GM23338 (cell line): ENCODE measurements around the gene APBB1IP. TPM values are rescaled to one million over a fixed set of nuclear protein-coding genes. Genes with fewer than 3 reads are reported as not detected.
"Not testable (repeated sequence)": the region's sequence is repeated elsewhere in the genome, so short reads cannot be mapped to it uniquely, and the experiment has no call there.

Experiments used
- ATAC-seq: fragments of 200-7000 bp; cut with Tn5 transposase; 3 replicates; pipeline ENCODE4 v1.9.1; 2020
- DNase-seq: peaks from one replicate; pipeline ENCODE4 v3.0.0-alpha.2; 2015; ENCODE audit warnings: low spot score
- H2AFZ ChIP-seq: fragments of 200-600 bp; sonication (generic); 2 replicates; pipeline ENCODE4 v1.8.0; 2016; ENCODE audit warnings: antibody characterized with exemption, mild to moderate bottlenecking, moderate library complexity
- H3F3A ChIP-seq: fragments of 200-600 bp; sonication (generic); replicated peaks from 2 replicates; pipeline ENCODE4 v1.8.0; 2017; ENCODE audit warnings: antibody characterized with exemption, mixed run types, low read depth
- H3K27ac ChIP-seq: fragments of 200-600 bp; sonication (generic); 2 replicates; pipeline ENCODE4 v1.6.1; 2016; ENCODE audit warnings: low read depth
- H3K27me3 ChIP-seq: fragments of 200-600 bp; sonication (generic); 2 replicates; pipeline ENCODE4 v1.8.0; 2016; ENCODE audit warnings: mild to moderate bottlenecking, mixed run types, moderate library complexity; ENCODE audit not compliant: insufficient read depth
- H3K36me3 ChIP-seq: fragments of 200-600 bp; sonication (generic); 2 replicates; pipeline ENCODE4 v1.8.0; 2016; ENCODE audit warnings: mild to moderate bottlenecking; ENCODE audit not compliant: insufficient read depth
- H3K4me1 ChIP-seq: fragments of 200-600 bp; sonication (generic); 2 replicates; pipeline ENCODE4 v1.8.0; 2016; ENCODE audit warnings: mild to moderate bottlenecking, moderate library complexity; ENCODE audit not compliant: insufficient read depth
- H3K4me2 ChIP-seq: fragments of 200-600 bp; sonication (generic); 2 replicates; pipeline ENCODE4 v1.7.1; 2017; ENCODE audit warnings: mixed run types
- H3K4me3 ChIP-seq: fragments of 200-600 bp; sonication (generic); 2 replicates; pipeline ENCODE4 v1.6.1; 2016; ENCODE audit warnings: mixed run types
- H3K79me2 ChIP-seq: fragments of 200-600 bp; sonication (generic); replicated peaks from 2 replicates; pipeline ENCODE4 v1.8.0; 2017; ENCODE audit warnings: mild to moderate bottlenecking; ENCODE audit not compliant: insufficient read depth
- H3K9me2 ChIP-seq: fragments of 200-600 bp; sonication (generic); 2 replicates; pipeline ENCODE4 v1.8.0; 2017; ENCODE audit not compliant: insufficient read depth
- H4K20me1 ChIP-seq: fragments of 200-600 bp; sonication (generic); replicated peaks from 2 replicates; pipeline ENCODE4 v1.8.0; 2017; ENCODE audit warnings: mild to moderate bottlenecking; ENCODE audit not compliant: insufficient read depth
- H3K27ac Mint-ChIP-seq: 2 replicates; pipeline ENCODE4 v1.8.0; 2020; ENCODE audit warnings: inconsistent platforms, mild to moderate bottlenecking, moderate library complexity, mixed read lengths
- H3K27me3 Mint-ChIP-seq: 3 replicates; pipeline ENCODE4 v1.8.0; 2022; ENCODE audit warnings: low read depth, mild to moderate bottlenecking, moderate library complexity, mixed read lengths, inconsistent platforms; ENCODE audit not compliant: insufficient read depth, poor library complexity
- H3K36me3 Mint-ChIP-seq: 3 replicates; pipeline ENCODE4 v1.8.0; 2021; ENCODE audit warnings: low read depth, mild to moderate bottlenecking, inconsistent platforms, moderate library complexity, mixed read lengths
- H3K4me1 Mint-ChIP-seq: 3 replicates; pipeline ENCODE4 v1.8.0; 2020; ENCODE audit warnings: mild to moderate bottlenecking, inconsistent platforms, mixed read lengths
- H3K4me3 Mint-ChIP-seq: 3 replicates; pipeline ENCODE4 v1.8.0; 2021; ENCODE audit warnings: moderate library complexity, mild to moderate bottlenecking, inconsistent platforms, mixed read lengths
- H3K9me3 Mint-ChIP-seq: 3 replicates; pipeline ENCODE4 v1.8.0; 2020; ENCODE audit warnings: moderate library complexity, mild to moderate bottlenecking, inconsistent platforms, mixed read lengths
- CTCF ChIP-seq, 2 experiments: fragments of 200-600 bp in 1 of 2; sonication (generic) in 1 of 2; conservative IDR thresholded peaks; 2 replicates each; pipeline versions ENCODE4 v1.5.1 to v1.6.1; 2016 to 2017; ENCODE audit warnings: antibody characterized with exemption in 2 of 2, low read depth in 2 of 2, mild to moderate bottlenecking in 2 of 2, moderate library complexity in 1 of 2
- EZH2phosphoT487 ChIP-seq: fragments of 200-600 bp; sonication (generic); IDR thresholded peaks from one replicate; pipeline ENCODE4 v1.8.1; 2018; ENCODE audit warnings: antibody characterized with exemption; ENCODE audit not compliant: unreplicated experiment
- JUNB ChIP-seq: IDR thresholded peaks from one replicate; pipeline ENCODE4 v1.6.1; 2016; ENCODE audit warnings: antibody characterized with exemption; ENCODE audit not compliant: unreplicated experiment
- ZNF114 ChIP-seq: fragments of 250-450 bp; sonication (Bioruptor Pico); IDR thresholded peaks from 2 replicates; pipeline ENCODE4 v1.5.0; 2020; ENCODE audit warnings: mild to moderate bottlenecking, moderate library complexity
- polyA plus RNA-seq: library from polyadenylated mRNA; unstranded; fragments of >200 nt; fragmentation: Nextera tagmentation; extraction: Ambion mirVana; gene quantifications from 2 replicates; pipeline ENCODE4 v1.2.1, GENCODE V29; 2016
- total RNA-seq: library from RNA; depleted of rRNA; stranded (reverse); fragments of >200 nt; shearing (Covaris generic); gene quantifications from 2 replicates; pipeline ENCODE4 v1.2.3, GENCODE V29; 2014
- TF ChIP-seq, protein P1 (sequence below): IDR thresholded peaks from one replicate; pipeline ENCODE4 v1.6.1; 2018; ENCODE audit warnings: antibody characterized with exemption; ENCODE audit not compliant: unreplicated experiment
- TF ChIP-seq, protein P2 (sequence below): IDR thresholded peaks from 2 replicates; pipeline ENCODE4 v1.6.1; 2016; ENCODE audit warnings: antibody characterized with exemption

The APBB1IP gene
- total and polyA plus RNA-seq, 2 experiments from 2014 or later = 0.14 to 0.16 TPM

DNA sequence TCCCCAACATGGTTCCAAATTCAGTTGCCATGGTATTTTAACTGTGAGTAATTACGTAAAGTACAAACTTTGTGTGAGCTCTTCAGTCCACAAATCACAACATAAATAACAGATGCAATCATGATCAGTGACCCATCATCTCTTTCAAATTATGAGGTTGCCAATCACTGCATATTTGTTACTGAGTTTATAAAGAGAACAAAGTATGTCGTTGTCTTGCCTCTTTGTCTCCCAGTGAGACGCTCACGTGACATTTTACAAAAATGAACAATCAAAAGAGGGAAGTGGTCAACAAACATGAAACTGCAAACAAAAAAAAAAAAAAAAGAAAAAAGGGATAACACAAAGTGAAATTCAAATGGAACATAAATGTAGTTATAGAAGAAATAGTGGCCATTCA is 136.6 kb downstream of the APBB1IP start (continued):
- TF ChIP-seq CTCF (conservative IDR thresholded peaks at IDR 0.05; ENCODE audit: low read depth in 2 of 2) = no peak
- no peak for TF ChIP-seq JUNB
- TF ChIP-seq, protein P1, sequence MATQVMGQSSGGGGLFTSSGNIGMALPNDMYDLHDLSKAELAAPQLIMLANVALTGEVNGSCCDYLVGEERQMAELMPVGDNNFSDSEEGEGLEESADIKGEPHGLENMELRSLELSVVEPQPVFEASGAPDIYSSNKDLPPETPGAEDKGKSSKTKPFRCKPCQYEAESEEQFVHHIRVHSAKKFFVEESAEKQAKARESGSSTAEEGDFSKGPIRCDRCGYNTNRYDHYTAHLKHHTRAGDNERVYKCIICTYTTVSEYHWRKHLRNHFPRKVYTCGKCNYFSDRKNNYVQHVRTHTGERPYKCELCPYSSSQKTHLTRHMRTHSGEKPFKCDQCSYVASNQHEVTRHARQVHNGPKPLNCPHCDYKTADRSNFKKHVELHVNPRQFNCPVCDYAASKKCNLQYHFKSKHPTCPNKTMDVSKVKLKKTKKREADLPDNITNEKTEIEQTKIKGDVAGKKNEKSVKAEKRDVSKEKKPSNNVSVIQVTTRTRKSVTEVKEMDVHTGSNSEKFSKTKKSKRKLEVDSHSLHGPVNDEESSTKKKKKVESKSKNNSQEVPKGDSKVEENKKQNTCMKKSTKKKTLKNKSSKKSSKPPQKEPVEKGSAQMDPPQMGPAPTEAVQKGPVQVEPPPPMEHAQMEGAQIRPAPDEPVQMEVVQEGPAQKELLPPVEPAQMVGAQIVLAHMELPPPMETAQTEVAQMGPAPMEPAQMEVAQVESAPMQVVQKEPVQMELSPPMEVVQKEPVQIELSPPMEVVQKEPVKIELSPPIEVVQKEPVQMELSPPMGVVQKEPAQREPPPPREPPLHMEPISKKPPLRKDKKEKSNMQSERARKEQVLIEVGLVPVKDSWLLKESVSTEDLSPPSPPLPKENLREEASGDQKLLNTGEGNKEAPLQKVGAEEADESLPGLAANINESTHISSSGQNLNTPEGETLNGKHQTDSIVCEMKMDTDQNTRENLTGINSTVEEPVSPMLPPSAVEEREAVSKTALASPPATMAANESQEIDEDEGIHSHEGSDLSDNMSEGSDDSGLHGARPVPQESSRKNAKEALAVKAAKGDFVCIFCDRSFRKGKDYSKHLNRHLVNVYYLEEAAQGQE = no peak
- TF ChIP-seq EZH2phosphoT487 = no peak
- TF ChIP-seq ZNF114 (CRISPR knock-in tag) = no peak
- TF ChIP-seq, protein P2, sequence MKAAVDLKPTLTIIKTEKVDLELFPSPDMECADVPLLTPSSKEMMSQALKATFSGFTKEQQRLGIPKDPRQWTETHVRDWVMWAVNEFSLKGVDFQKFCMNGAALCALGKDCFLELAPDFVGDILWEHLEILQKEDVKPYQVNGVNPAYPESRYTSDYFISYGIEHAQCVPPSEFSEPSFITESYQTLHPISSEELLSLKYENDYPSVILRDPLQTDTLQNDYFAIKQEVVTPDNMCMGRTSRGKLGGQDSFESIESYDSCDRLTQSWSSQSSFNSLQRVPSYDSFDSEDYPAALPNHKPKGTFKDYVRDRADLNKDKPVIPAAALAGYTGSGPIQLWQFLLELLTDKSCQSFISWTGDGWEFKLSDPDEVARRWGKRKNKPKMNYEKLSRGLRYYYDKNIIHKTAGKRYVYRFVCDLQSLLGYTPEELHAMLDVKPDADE = no peak

- H2AFZ ChIP-seq, H3K27me3 Mint-ChIP-seq, H3K4me3 ChIP-seq, H3K4me3 Mint-ChIP-seq, H3K4me2 ChIP-seq, H3K27ac Mint-ChIP-seq, DNase-seq, H3F3A ChIP-seq, ATAC-seq, H3K27me3 ChIP-seq, H3K27ac ChIP-seq, H4K20me1 ChIP-seq, H3K36me3 ChIP-seq, H3K9me2 ChIP-seq, H3K4me1 ChIP-seq, H3K4me1 Mint-ChIP-seq, H3K79me2 ChIP-seq, H3K36me3 Mint-ChIP-seq: not testable (repeated sequence)
- peaks cover 12% of the 10 kb centered on the region for H3K9me3 Mint-ChIP-seq
These were observed 140.2 kb downstream of the APBB1IP start for GRCh38 chr10:26578371-26578770.
